Measurements from ENCODE around the gene ANKZF1.

ANKZF1 gene

GRCh38 chr2:219277703-219278654 is 48.4 kb downstream of the ANKZF1 start:
- Histone ChIP-seq H3K36me3 (ENCODE audit: insufficient read depth, low read length) (no peaks in the 10 kb centered on the region), H3K27ac (ENCODE audit: low read depth, low read length) (peak overlapping the region; percentile 96), H3K27me3 (ENCODE audit: insufficient read depth, low read length) (no peaks in the 10 kb centered on the region), H3K4me1 (ENCODE audit: control insufficient read depth, insufficient read depth, low read length, unreplicated experiment) (peaks cover 39% of the 10 kb centered on the region), H3K79me2 (ENCODE audit: control insufficient read depth, insufficient read depth, low read length, unreplicated experiment) (no peaks in the 10 kb centered on the region), H3K4me3 (ENCODE audit: low read depth, low read length) (peak overlapping the region; percentile 82), H2AFZ (ENCODE audit: low read length, unreplicated experiment) (peak overlapping the region; percentile 35)

- Histone ChIP-seq H3K36me3 (ENCODE audit: insufficient read depth, low read length) (no peaks in the 10 kb centered on the region), H3K4me3 (ENCODE audit: low read depth, low read length) (peak overlapping the region; percentile 82), H3K79me2 (ENCODE audit: control insufficient read depth, insufficient read depth, low read length, unreplicated experiment) (no peaks in the 10 kb centered on the region), H3K27me3 (ENCODE audit: insufficient read depth, low read length) (no peaks in the 10 kb centered on the region), H2AFZ (ENCODE audit: low read length, unreplicated experiment) (peak overlapping the region; percentile 35), H3K27ac (ENCODE audit: low read depth, low read length) (peak overlapping the region; percentile 96), H3K4me1 (ENCODE audit: control insufficient read depth, insufficient read depth, low read length, unreplicated experiment) (peaks cover 37% of the 10 kb centered on the region)
Observed at GRCh38 chr2:219278655-219279150, 49.1 kb downstream of the ANKZF1 start.

GRCh38 chr2:219279151-219279915 is 49.7 kb downstream of the ANKZF1 start, which contains the start of gene DNAJB2:
TSS of gene DNAJB2 (plus strand) at chr2:219279366. CDS start at chr2:219279834, 468 bp downstream.
- peak within 1 kb of the TSS; percentile 82 for H3K4me3 ChIP-seq (ENCODE audit: low read depth, low read length)
- no peaks in the 10 kb centered on the region for H3K36me3 ChIP-seq (ENCODE audit: insufficient read depth, low read length)
- H2AFZ ChIP-seq (ENCODE audit: low read length, unreplicated experiment) = peak within 1 kb of the TSS; percentile 35
- H3K4me1 ChIP-seq (ENCODE audit: control insufficient read depth, insufficient read depth, low read length, unreplicated experiment) = peaks cover 30% of the 10 kb centered on the region
- peak within 1 kb of the TSS; percentile 96 for H3K27ac ChIP-seq (ENCODE audit: low read depth, low read length)
- H3K27me3 ChIP-seq (ENCODE audit: insufficient read depth, low read length) = no peaks in the 10 kb centered on the region
- H3K79me2 ChIP-seq (ENCODE audit: control insufficient read depth, insufficient read depth, low read length, unreplicated experiment) = no peaks in the 10 kb centered on the region

GRCh38 chr2:219279916-219280516 is 50.4 kb downstream of the ANKZF1 start:
- Histone ChIP-seq H3K27me3 (ENCODE audit: insufficient read depth, low read length) (no peaks in the 10 kb centered on the region), H3K36me3 (ENCODE audit: insufficient read depth, low read length) (no peaks in the 10 kb centered on the region), H3K4me1 (ENCODE audit: control insufficient read depth, insufficient read depth, low read length, unreplicated experiment) (peaks cover 24% of the 10 kb centered on the region), H3K4me3 (ENCODE audit: low read depth, low read length) (peak overlapping the region; percentile 82), H3K79me2 (ENCODE audit: control insufficient read depth, insufficient read depth, low read length, unreplicated experiment) (no peaks in the 10 kb centered on the region), H3K27ac (ENCODE audit: low read depth, low read length) (peak overlapping the region; percentile 96), H2AFZ (ENCODE audit: low read length, unreplicated experiment) (no peak overlapping the region)

- Histone ChIP-seq H2AFZ (ENCODE audit: low read length, unreplicated experiment) (no peak overlapping the region), H3K27me3 (ENCODE audit: insufficient read depth, low read length) (no peaks in the 10 kb centered on the region), H3K4me1 (ENCODE audit: control insufficient read depth, insufficient read depth, low read length, unreplicated experiment) (peaks cover 23% of the 10 kb centered on the region), H3K79me2 (ENCODE audit: control insufficient read depth, insufficient read depth, low read length, unreplicated experiment) (no peaks in the 10 kb centered on the region), H3K27ac (ENCODE audit: low read depth, low read length) (peak overlapping the region; percentile 96; the same call in 1 of the 2 replicates), H3K36me3 (ENCODE audit: insufficient read depth, low read length) (no peaks in the 10 kb centered on the region), H3K4me3 (ENCODE audit: low read depth, low read length) (peak overlapping the region; percentile 82; the same call in 1 of the 2 replicates)
Observed at GRCh38 chr2:219280651-219281050, 51.0 kb downstream of the ANKZF1 start.

- H3K27me3 ChIP-seq (ENCODE audit: insufficient read depth, low read length) = no peaks in the 10 kb centered on the region
- peaks cover 28% of the 10 kb centered on the region for H3K4me1 ChIP-seq (ENCODE audit: control insufficient read depth, insufficient read depth, low read length, unreplicated experiment)
- H2AFZ ChIP-seq (ENCODE audit: low read length, unreplicated experiment) = no peak overlapping the region
- H3K36me3 ChIP-seq (ENCODE audit: insufficient read depth, low read length) = no peaks in the 10 kb centered on the region
- H3K79me2 ChIP-seq (ENCODE audit: control insufficient read depth, insufficient read depth, low read length, unreplicated experiment) = no peaks in the 10 kb centered on the region
- H3K4me3 ChIP-seq (ENCODE audit: low read depth, low read length) = no peak overlapping the region
- no peak overlapping the region for H3K27ac ChIP-seq (ENCODE audit: low read depth, low read length)
Observed at GRCh38 chr2:219281588-219281987, 52.0 kb downstream of the ANKZF1 start.

GRCh38 chr2:219282375-219282774 is 52.8 kb downstream of the ANKZF1 start:
- Histone ChIP-seq H3K79me2 (ENCODE audit: control insufficient read depth, insufficient read depth, low read length, unreplicated experiment) (no peaks in the 10 kb centered on the region), H3K27me3 (ENCODE audit: insufficient read depth, low read length) (no peaks in the 10 kb centered on the region), H2AFZ (ENCODE audit: low read length, unreplicated experiment) (no peak overlapping the region), H3K4me1 (ENCODE audit: control insufficient read depth, insufficient read depth, low read length, unreplicated experiment) (peaks cover 32% of the 10 kb centered on the region), H3K36me3 (ENCODE audit: insufficient read depth, low read length) (no peaks in the 10 kb centered on the region), H3K27ac (ENCODE audit: low read depth, low read length) (no peak overlapping the region), H3K4me3 (ENCODE audit: low read depth, low read length) (no peak overlapping the region)

- Histone ChIP-seq H3K79me2 (ENCODE audit: control insufficient read depth, insufficient read depth, low read length, unreplicated experiment) (no peaks in the 10 kb centered on the region), H3K27me3 (ENCODE audit: insufficient read depth, low read length) (no peaks in the 10 kb centered on the region), H2AFZ (ENCODE audit: low read length, unreplicated experiment) (no peak overlapping the region), H3K27ac (ENCODE audit: low read depth, low read length) (no peak overlapping the region), H3K36me3 (ENCODE audit: insufficient read depth, low read length) (no peaks in the 10 kb centered on the region), H3K4me1 (ENCODE audit: control insufficient read depth, insufficient read depth, low read length, unreplicated experiment) (peaks cover 25% of the 10 kb centered on the region), H3K4me3 (ENCODE audit: low read depth, low read length) (no peak overlapping the region)
Observed at GRCh38 chr2:219282943-219283581, 53.5 kb downstream of the ANKZF1 start.

- H3K36me3 ChIP-seq (ENCODE audit: insufficient read depth, low read length) = no peaks in the 10 kb centered on the region
- H3K4me3 ChIP-seq (ENCODE audit: low read depth, low read length) = no peak overlapping the region
- no peak overlapping the region for H3K27ac ChIP-seq (ENCODE audit: low read depth, low read length)
- no peaks in the 10 kb centered on the region for H3K27me3 ChIP-seq (ENCODE audit: insufficient read depth, low read length)
- no peaks in the 10 kb centered on the region for H3K79me2 ChIP-seq (ENCODE audit: control insufficient read depth, insufficient read depth, low read length, unreplicated experiment)
- no peak overlapping the region for H2AFZ ChIP-seq (ENCODE audit: low read length, unreplicated experiment)
- peaks cover 23% of the 10 kb centered on the region for H3K4me1 ChIP-seq (ENCODE audit: control insufficient read depth, insufficient read depth, low read length, unreplicated experiment)
Observed at GRCh38 chr2:219284501-219285372, 55.1 kb downstream of the ANKZF1 start.

All from ACC112 (cell line).